Prostate gland (tissue), 2 donors: ENCODE results near the gene C20orf173.

Source experiments
- POLR2A ChIP-seq: fragments of 450-650 bp; IDR thresholded peaks from one replicate; pipeline ENCODE4 v1.6.1; 2016; ENCODE audit warnings: antibody characterized with exemption, mild to moderate bottlenecking
- POLR2AphosphoS5 ChIP-seq: sonication (generic); formaldehyde crosslinking; IDR thresholded peaks from one replicate; pipeline ENCODE4 v1.6.1; 2017; ENCODE audit warnings: antibody characterized with exemption
- TF ChIP-seq, protein P1 (sequence below), 4 experiments: fragments of 200-600 bp in 2 of 4; fragments of 450-650 bp in 2 of 4; sonication (generic) in 2 of 4; IDR thresholded peaks; 1 replicate in 3 of 4; 2 replicates in 1 of 4; pipeline ENCODE4 v1.5.1; 2016 to 2019; ENCODE audit warnings: antibody characterized with exemption in 4 of 4, mild to moderate bottlenecking in 2 of 4, moderate library complexity in 2 of 4

DNA sequence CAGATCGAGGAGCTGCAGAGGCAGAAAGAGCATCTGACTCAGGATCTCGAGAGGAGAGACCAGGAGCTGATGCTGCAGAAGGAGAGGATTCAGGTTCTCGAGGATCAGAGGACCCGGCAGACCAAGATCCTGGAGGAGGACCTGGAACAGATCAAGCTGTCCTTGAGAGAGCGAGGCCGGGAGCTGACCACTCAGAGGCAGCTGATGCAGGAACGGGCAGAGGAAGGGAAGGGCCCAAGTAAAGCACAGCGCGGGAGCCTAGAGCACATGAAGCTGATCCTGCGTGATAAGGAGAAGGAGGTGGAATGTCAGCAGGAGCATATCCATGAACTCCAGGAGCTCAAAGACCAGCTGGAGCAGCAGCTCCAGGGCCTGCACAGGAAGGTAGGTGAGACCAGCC, 26.2 kb downstream of the C20orf173 start:
- TF ChIP-seq, protein P1, sequence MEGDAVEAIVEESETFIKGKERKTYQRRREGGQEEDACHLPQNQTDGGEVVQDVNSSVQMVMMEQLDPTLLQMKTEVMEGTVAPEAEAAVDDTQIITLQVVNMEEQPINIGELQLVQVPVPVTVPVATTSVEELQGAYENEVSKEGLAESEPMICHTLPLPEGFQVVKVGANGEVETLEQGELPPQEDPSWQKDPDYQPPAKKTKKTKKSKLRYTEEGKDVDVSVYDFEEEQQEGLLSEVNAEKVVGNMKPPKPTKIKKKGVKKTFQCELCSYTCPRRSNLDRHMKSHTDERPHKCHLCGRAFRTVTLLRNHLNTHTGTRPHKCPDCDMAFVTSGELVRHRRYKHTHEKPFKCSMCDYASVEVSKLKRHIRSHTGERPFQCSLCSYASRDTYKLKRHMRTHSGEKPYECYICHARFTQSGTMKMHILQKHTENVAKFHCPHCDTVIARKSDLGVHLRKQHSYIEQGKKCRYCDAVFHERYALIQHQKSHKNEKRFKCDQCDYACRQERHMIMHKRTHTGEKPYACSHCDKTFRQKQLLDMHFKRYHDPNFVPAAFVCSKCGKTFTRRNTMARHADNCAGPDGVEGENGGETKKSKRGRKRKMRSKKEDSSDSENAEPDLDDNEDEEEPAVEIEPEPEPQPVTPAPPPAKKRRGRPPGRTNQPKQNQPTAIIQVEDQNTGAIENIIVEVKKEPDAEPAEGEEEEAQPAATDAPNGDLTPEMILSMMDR (IDR thresholded peaks at IDR 0.05), result no peak
- TF ChIP-seq POLR2A (no peak), POLR2AphosphoS5 (no peak)
